Loucy (cell line): ENCODE measurements around the gene IRF7.

ENCODE experiments used
- CTCF ChIP-seq: fragments of 200-600 bp; sonication (generic); conservative IDR thresholded peaks from 2 replicates; pipeline ENCODE4 v1.5.1; 2014; ENCODE audit warnings: mild to moderate bottlenecking, antibody characterized with exemption, low read length
- EZH2phosphoT487 ChIP-seq: fragments of 200-600 bp; IDR thresholded peaks from 2 replicates; pipeline ENCODE4 v1.6.1; 2018; ENCODE audit warnings: antibody characterized with exemption, mild to moderate bottlenecking, moderate library complexity, borderline replicate concordance

- TF ChIP-seq CTCF (no peak), EZH2phosphoT487 (no peak)
Observed at GRCh38 chr11:637333-637592, 21.5 kb upstream of the IRF7 start.
